ENCODE data around the gene WDHD1. TPM values are rescaled to one million over a fixed set of nuclear protein-coding genes. Genes with fewer than 3 reads are reported as not detected.
"Not testable (repeated sequence)": the region's sequence is repeated elsewhere in the genome, so short reads cannot be mapped to it uniquely, and the experiment has no call there.

Gene WDHD1
- total and polyA plus RNA-seq, 2 of the 8 experiments (the other 6 are each of a cell fraction or from before 2014, with no cell fraction given) = 17.8 to 87.9 TPM

DNA sequence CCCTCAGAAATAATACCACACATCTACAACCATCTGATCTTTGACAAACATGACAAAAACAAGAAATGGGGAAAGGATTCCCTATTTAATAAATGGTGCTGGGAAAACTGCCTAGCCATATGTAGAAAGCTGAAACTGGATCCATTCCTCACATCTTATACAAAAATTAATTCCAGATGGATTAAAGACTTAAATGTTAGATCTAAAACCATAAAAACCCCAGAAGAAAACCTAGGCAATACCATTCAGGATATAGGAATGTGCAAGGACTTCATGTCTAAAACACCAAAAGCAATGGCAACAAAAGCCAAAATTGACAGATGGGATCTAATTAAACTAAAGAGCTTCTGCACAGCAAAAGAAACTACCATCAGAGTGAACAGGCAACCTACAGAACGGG is 74.1 kb downstream of the WDHD1 start:
- FAIRE-seq; H4K20me1 ChIP-seq (replicated peaks in 1 of 2; ENCODE audit: control insufficient read depth in 1 of 2, insufficient read depth in 2 of 2, low read length in 2 of 2); H2BK12ac ChIP-seq (ENCODE audit: low read depth, low read length); H3K4me1 ChIP-seq (replicated peaks in 1 of 4; ENCODE audit: control insufficient read depth in 3 of 4, insufficient read depth in 4 of 4, low read length in 3 of 4); H2AFZ ChIP-seq (ENCODE audit: low read length); H3K4ac ChIP-seq (replicated peaks; ENCODE audit: insufficient read length, low read depth, low read length); H2BK20ac ChIP-seq (ENCODE audit: low read length); H3K9ac ChIP-seq (replicated peaks in 1 of 4; ENCODE audit: extremely low read depth in 1 of 4, low read depth in 3 of 4, low read length in 3 of 4); H3K27ac ChIP-seq (ENCODE audit: low read depth, low read length); H3K27me3 ChIP-seq (replicated peaks in 1 of 4; ENCODE audit: control insufficient read depth in 3 of 4, extremely low read depth in 1 of 4, insufficient read depth in 3 of 4, low read length in 3 of 4); CTCF ChIA-PET (ENCODE audit: partially characterized antibody); H4K8ac ChIP-seq (ENCODE audit: extremely low read depth, insufficient read depth, low read length); H4K91ac ChIP-seq (replicated peaks; ENCODE audit: insufficient read length, low read length); H2BK15ac ChIP-seq (ENCODE audit: low read length); H2AK5ac ChIP-seq (ENCODE audit: low read depth, low read length); H3K4me2 ChIP-seq (ENCODE audit: insufficient read depth in 1 of 2, low read depth in 2 of 2, low read length in 2 of 2); H3K4me3 ChIP-seq (ENCODE audit: extremely low read depth in 1 of 4, insufficient read depth in 2 of 4, low read depth in 3 of 4, low read length in 4 of 4); H3K23me2 ChIP-seq (ENCODE audit: low read depth, low read length); H2BK120ac ChIP-seq (replicated peaks; ENCODE audit: low read depth, low read length); H3K18ac ChIP-seq (ENCODE audit: extremely low read depth, low read length); H3K79me2 ChIP-seq (ENCODE audit: control insufficient read depth in 1 of 2, insufficient read depth in 2 of 2, low read length in 2 of 2); POLR2A ChIA-PET (ENCODE audit: partially characterized antibody); DNase-seq (ENCODE audit: low read depth in 1 of 2, low spot score in 2 of 2); H3K9me3 ChIP-seq (ENCODE audit: insufficient read depth in 2 of 2, low read depth in 1 of 2, low read length in 1 of 2); H2BK5ac ChIP-seq (ENCODE audit: low read depth, low read length); H3K56ac ChIP-seq (replicated peaks; ENCODE audit: insufficient read length, low read depth, low read length); H4K5ac ChIP-seq (ENCODE audit: insufficient read length, low read depth, low read length); H3K79me1 ChIP-seq (ENCODE audit: low read depth, low read length); H3K14ac ChIP-seq (ENCODE audit: insufficient read length); H3K23ac ChIP-seq (ENCODE audit: insufficient read length): not testable (repeated sequence)
- peaks cover 0 to 56% (median 32%) of the 10 kb centered on the region in 4 experiments for H3K36me3 ChIP-seq (ENCODE audit: control insufficient read depth in 2 of 4, insufficient read depth in 4 of 4, low read length in 3 of 4)
- 78% methylated on average over 1 of the region's 1 CpG; no CpG with 5 or more reads in 1 of the 2 experiments for WGBS, 2 experiments (ENCODE audit: extremely low coverage in 1 of 2, insufficient coverage in 1 of 2, insufficient read length in 1 of 2, insufficient replicate concordance in 2 of 2, low coverage in 1 of 2, low lambda C conversion rate in 2 of 2, missing lambda C conversion rate in 1 of 2)

Data from H1 (cell line).